Endodermal cell (in vitro differentiated cells): ENCODE data around the gene IRF6. TPM values are rescaled to one million over a fixed set of nuclear protein-coding genes. Genes with fewer than 3 reads are reported as not detected.

Experiments
- DNase-seq: peaks from one replicate; pipeline ENCODE4 v3.0.0-alpha.2; 2017
- H3K27ac ChIP-seq: 2 replicates; pipeline ENCODE4 v1.5.1; 2013; ENCODE audit warnings: mild to moderate bottlenecking, low read depth, low read length, moderate library complexity
- H3K27me3 ChIP-seq: 2 replicates; pipeline ENCODE4 v1.6.1; 2013; ENCODE audit warnings: mild to moderate bottlenecking, low read length, moderate library complexity; ENCODE audit not compliant: insufficient read depth, control insufficient read depth, poor library complexity, severe bottlenecking
- H3K36me3 ChIP-seq: 2 replicates; pipeline ENCODE4 v1.7.0; 2013; ENCODE audit warnings: mild to moderate bottlenecking, low read length, moderate library complexity; ENCODE audit not compliant: control insufficient read depth, insufficient read depth
- H3K4me1 ChIP-seq: one replicate; pipeline ENCODE4 v1.7.0; 2013; ENCODE audit warnings: low read length; ENCODE audit not compliant: control insufficient read depth, insufficient read depth
- H3K4me3 ChIP-seq: 2 replicates; pipeline ENCODE4 v1.5.1; 2013; ENCODE audit warnings: mild to moderate bottlenecking, low read length, moderate library complexity
- H3K9ac ChIP-seq: 2 replicates; pipeline ENCODE4 v1.6.1; 2013; ENCODE audit warnings: mild to moderate bottlenecking, low read length, moderate library complexity; ENCODE audit not compliant: poor library complexity, severe bottlenecking; ENCODE audit errors: extremely low read depth
- H3K9me3 ChIP-seq: 2 replicates; pipeline ENCODE4 v1.6.1; 2013; ENCODE audit warnings: mild to moderate bottlenecking, low read length, moderate library complexity; ENCODE audit not compliant: control insufficient read depth
- H3K27ac Mint-ChIP-seq: 2 replicates; pipeline ENCODE4 v1.8.0; 2020; ENCODE audit warnings: mixed read lengths
- H3K27me3 Mint-ChIP-seq: 2 replicates; pipeline ENCODE4 v1.8.0; 2021; ENCODE audit warnings: mild to moderate bottlenecking, mixed read lengths; ENCODE audit not compliant: insufficient read depth
- H3K36me3 Mint-ChIP-seq: 2 replicates; pipeline ENCODE4 v1.8.0; 2020; ENCODE audit warnings: low read depth, mixed read lengths
- H3K4me1 Mint-ChIP-seq: 2 replicates; pipeline ENCODE4 v1.8.0; 2020; ENCODE audit warnings: mixed read lengths
- H3K4me3 Mint-ChIP-seq: 2 replicates; pipeline ENCODE4 v1.8.0; 2020; ENCODE audit warnings: mild to moderate bottlenecking, moderate library complexity, mixed read lengths
- H3K9me3 Mint-ChIP-seq: 2 replicates; pipeline ENCODE4 v1.8.0; 2020; ENCODE audit warnings: mild to moderate bottlenecking, mixed read lengths
- CTCF ChIP-seq: fragments of 200-600 bp; sonication (generic); conservative IDR thresholded peaks from 2 replicates; pipeline ENCODE4 v1.5.0; 2021; ENCODE audit warnings: antibody characterized with exemption, mild to moderate bottlenecking
- WGBS, 2 experiments: methylation state at CpG; one replicate each; pipeline versions ENCODE4 v1.1.5 to v1.1.7; 2013; ENCODE audit warnings: missing lambda C conversion rate in 2 of 2, mixed read lengths in 1 of 2; ENCODE audit not compliant: insufficient coverage in 1 of 2, insufficient read length in 1 of 2; 5-methylcytosine and 5-hydroxymethylcytosine counted together
- total RNA-seq, 2 donors: library from RNA; stranded (reverse); fragmentation: NEBNext Ultra II Directional in 1 of 2; extraction: Animal tissue kit (Norgen Biotek cat#: 25700) in 1 of 2; gene quantifications; 2 replicates in 1 of 2; 3 replicates in 1 of 2; pipeline ENCODE4 v1.2.1, GENCODE V29; 2021

Gene IRF6
- total RNA-seq, 2 donors from 2014 or later = 13.8 to 18.2 TPM

DNA sequence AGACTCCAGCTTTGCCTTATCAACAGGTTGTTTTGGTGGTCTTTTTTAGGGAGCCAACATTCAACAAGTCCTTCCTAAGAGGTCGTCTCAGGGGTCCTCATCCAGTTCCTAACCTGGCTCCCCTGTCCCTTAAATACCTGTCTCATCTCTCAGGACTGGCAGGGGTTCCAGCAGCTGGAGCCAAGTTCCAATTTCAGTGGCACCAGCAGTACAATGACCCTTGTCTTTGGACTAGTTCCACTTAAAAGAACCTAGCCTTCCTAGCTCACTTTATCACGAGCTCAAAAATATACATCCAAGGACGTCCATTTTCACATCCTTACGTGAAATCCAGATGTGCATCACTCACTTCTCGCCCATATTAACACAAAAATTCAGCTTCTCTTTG is 68.8 kb downstream of the IRF6 start:
- Mint-ChIP-seq H3K36me3 (no peaks in the 10 kb centered on the region), H3K27me3 (peaks cover 28% of the 10 kb centered on the region), H3K4me1 (no peaks in the 10 kb centered on the region), H3K27ac (no peak overlapping the region), H3K4me3 (no peak overlapping the region), H3K9me3 (no peaks in the 10 kb centered on the region)
- Histone ChIP-seq H3K27ac (no peak overlapping the region), H3K27me3 (peaks cover 40% of the 10 kb centered on the region), H3K9me3 (no peaks in the 10 kb centered on the region), H3K9ac (no peak overlapping the region), H3K36me3 (no peaks in the 10 kb centered on the region), H3K4me1 (no peaks in the 10 kb centered on the region), H3K4me3 (no peak overlapping the region)
- no peak for TF ChIP-seq CTCF
- WGBS, 2 experiments = 72 to 100% methylated on average over 1 to 5 of the region's 5 CpGs
- DNase-seq = no peak

DNA sequence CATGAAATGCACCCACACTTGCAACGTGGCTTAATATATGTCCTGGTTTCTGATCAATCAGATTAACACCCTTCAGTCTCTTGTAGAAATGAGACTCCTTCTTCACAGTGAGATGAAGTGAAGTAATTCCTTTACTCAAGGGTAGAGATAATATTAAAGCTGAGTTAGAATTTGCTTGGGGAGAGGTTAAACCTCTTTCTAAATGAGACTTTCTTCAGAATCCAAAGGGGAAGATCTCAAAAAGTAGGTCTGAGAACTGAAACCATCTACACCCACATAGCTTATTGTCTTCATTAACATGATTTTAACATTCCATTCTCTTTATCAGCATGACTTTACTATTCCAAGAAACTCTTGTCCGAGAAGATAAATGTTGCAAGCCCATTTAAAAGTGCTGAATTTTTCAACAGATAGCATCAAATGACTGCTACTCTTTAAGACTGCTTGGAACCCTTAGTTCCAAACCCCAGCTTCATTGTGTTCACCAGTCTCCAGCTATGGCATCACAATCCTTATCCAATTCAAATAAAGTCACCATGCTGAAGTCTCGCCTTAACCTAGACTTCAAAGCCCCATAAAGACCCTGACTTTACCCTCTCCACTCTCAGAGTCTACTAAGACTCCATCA is 69.3 kb downstream of the IRF6 start:
- Histone ChIP-seq H3K4me1 (no peaks in the 10 kb centered on the region), H3K27me3 (peaks cover 45% of the 10 kb centered on the region), H3K9ac (no peak overlapping the region), H3K36me3 (no peaks in the 10 kb centered on the region), H3K27ac (no peak overlapping the region), H3K4me3 (no peak overlapping the region), H3K9me3 (no peaks in the 10 kb centered on the region)
- Mint-ChIP-seq H3K4me1 (no peaks in the 10 kb centered on the region), H3K36me3 (no peaks in the 10 kb centered on the region), H3K27me3 (peaks cover 30% of the 10 kb centered on the region), H3K4me3 (no peak overlapping the region), H3K27ac (no peak overlapping the region), H3K9me3 (no peaks in the 10 kb centered on the region)
- 76 to 85% methylated on average over 2 to 3 of the region's 3 CpGs for WGBS, 2 experiments
- TF ChIP-seq CTCF = no peak
- DNase-seq = no peak

Other genes starting within 250 kb of the IRF6 start
- gene CAMK1G, start 222.4 kb downstream of the IRF6 start, total RNA-seq = 1 to 10 TPM in 1 of 2 donors, under 1 TPM in 1; 0.55 to 2.1 TPM
- 1 to 10 TPM in 1 of 2 donors, under 1 TPM in 1; 0.53 to 1.9 TPM for gene LAMB3, start 153.7 kb downstream of the IRF6 start, total RNA-seq
- gene G0S2, start 130.7 kb downstream of the IRF6 start, total RNA-seq = not detected
- gene HSD11B1, start 101.3 kb downstream of the IRF6 start, total RNA-seq = not detected
- gene TRAF3IP3, start 50.1 kb downstream of the IRF6 start, total RNA-seq = not detected
- 1 to 10 TPM; 3.1 to 5.4 TPM for gene C1orf74, start 21.6 kb downstream of the IRF6 start, total RNA-seq
- 1 to 10 TPM; 4.3 to 6.0 TPM for gene UTP25, start 21.8 kb upstream of the IRF6 start, total RNA-seq
- 1 to 10 TPM; 6.2 to 7.1 TPM for gene SYT14, start 132.1 kb upstream of the IRF6 start, total RNA-seq